ENCODE results near the gene INPP5E. TPM values are rescaled to one million over a fixed set of nuclear protein-coding genes. Genes with fewer than 3 reads are reported as not detected.

INPP5E gene
- total and polyA plus RNA-seq, 2 experiments from 2014 or later, result 5.8 to 13.4 TPM

GRCh38 chr9:136393531-136393930 lies 46.1 kb downstream of the INPP5E start:
- Histone ChIP-seq H3F3A (replicated peaks; ENCODE audit: low read depth) (0 out of 2 replicates have a peak, but pooled peaks cover 4% of the 10 kb centered on the region), H3K9me2 (ENCODE audit: insufficient read depth) (no peaks in the 10 kb centered on the region), H3K4me3 (no peak overlapping the region), H3K27me3 (ENCODE audit: insufficient read depth) (no peaks in the 10 kb centered on the region), H3K4me1 (ENCODE audit: insufficient read depth) (no peaks in the 10 kb centered on the region), H3K79me2 (replicated peaks; ENCODE audit: insufficient read depth) (peaks cover 21% of the 10 kb centered on the region), H3K27ac (ENCODE audit: low read depth) (no peak overlapping the region), H2AFZ (no peak overlapping the region), H3K36me3 (ENCODE audit: insufficient read depth) (peaks cover 17% of the 10 kb centered on the region), H4K20me1 (replicated peaks; ENCODE audit: insufficient read depth) (peaks cover 15% of the 10 kb centered on the region), H3K4me2 (no peak overlapping the region)
- Mint-ChIP-seq H3K4me3 (no peak overlapping the region), H3K4me1 (0 out of 3 replicates have a peak, but pooled peaks cover 3% of the 10 kb centered on the region), H3K36me3 (ENCODE audit: low read depth) (peaks cover 71% of the 10 kb centered on the region), H3K27me3 (ENCODE audit: insufficient read depth, low read depth, poor library complexity) (peaks cover 4% of the 10 kb centered on the region), H3K27ac (no peak overlapping the region), H3K9me3 (no peaks in the 10 kb centered on the region)
- no peak for DNase-seq (ENCODE audit: low spot score)
- ATAC-seq, result no peak
- no peak for TF ChIP-seq STAT1 (IDR thresholded peaks at IDR 0.05; ENCODE audit: unreplicated experiment)
- no peak for TF ChIP-seq JUNB (IDR thresholded peaks at IDR 0.05; ENCODE audit: unreplicated experiment)
- no peak for TF ChIP-seq EZH2phosphoT487 (IDR thresholded peaks at IDR 0.05; ENCODE audit: unreplicated experiment)
- no peak for TF ChIP-seq ZNF331 (CRISPR knock-in tag; IDR thresholded peaks at IDR 0.05; ENCODE audit: low read depth)
- TF ChIP-seq ZNF462 (CRISPR knock-in tag; IDR thresholded peaks at IDR 0.05), result no peak
- TF ChIP-seq POLR2AphosphoS5 (IDR thresholded peaks at IDR 0.05; ENCODE audit: low read depth), result no peak
- TF ChIP-seq EZH2 (IDR thresholded peaks at IDR 0.05; ENCODE audit: low read depth, unreplicated experiment), result no peak
- no peak for TF ChIP-seq ETS1 (IDR thresholded peaks at IDR 0.05)
- TF ChIP-seq CTCF (conservative IDR thresholded peaks at IDR 0.05; ENCODE audit: low read depth in 2 of 2), result no peak
- no peak for TF ChIP-seq REST (IDR thresholded peaks at IDR 0.05; ENCODE audit: unreplicated experiment)
- no peak for TF ChIP-seq ZNF114 (CRISPR knock-in tag; IDR thresholded peaks at IDR 0.05)
- no peak for TF ChIP-seq CREB1 (CRISPR knock-in tag; IDR thresholded peaks at IDR 0.05; ENCODE audit: low read depth)
